ENCODE measurements around the gene CREB3L2. TPM values are rescaled to one million over a fixed set of nuclear protein-coding genes. Genes with fewer than 3 reads are reported as not detected.
"Not testable (repeated sequence)": the region's sequence is repeated elsewhere in the genome, so short reads cannot be mapped to it uniquely, and the experiment has no call there.

Gene CREB3L2
- total and polyA plus RNA-seq, 5 donors: 10.7 to 75.1 (median 37.8) TPM

DNA sequence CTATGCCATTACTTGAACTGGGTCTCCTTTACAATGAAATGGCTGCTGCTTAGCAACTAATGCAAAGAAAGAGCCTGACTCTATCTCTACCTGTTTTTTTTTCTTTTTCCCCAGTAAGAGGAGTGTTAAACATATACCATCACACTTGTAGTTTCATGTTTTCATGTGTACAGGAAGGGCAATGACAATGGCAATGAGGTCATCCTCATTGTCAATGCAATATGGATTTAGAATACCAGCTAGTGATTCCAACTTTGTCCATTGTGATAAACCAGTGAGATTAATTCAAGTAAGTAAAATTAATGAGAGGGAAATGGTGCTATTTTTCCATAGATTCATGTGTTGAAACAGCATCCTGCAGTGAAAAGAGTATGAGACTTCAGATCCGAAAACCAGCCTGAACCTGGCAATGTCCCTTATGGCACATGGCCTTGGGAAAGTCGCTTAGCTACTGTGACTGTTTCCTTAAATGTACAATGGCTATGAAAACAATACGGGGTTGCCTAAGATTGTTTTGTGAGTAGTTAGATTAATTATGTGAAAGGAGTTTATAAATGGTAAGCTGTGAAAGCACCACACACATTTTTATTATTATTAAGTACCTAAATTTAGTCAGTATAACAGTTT is 166.3 kb downstream of the CREB3L2 start:
- Histone ChIP-seq H3K4me1 (ENCODE audit: control insufficient read depth, insufficient read depth, low read length) (no peaks in the 10 kb centered on the region), H3K4me3 (ENCODE audit: low read length) (no peak overlapping the region), H3K27me3 (ENCODE audit: control insufficient read depth, insufficient read depth) (no peaks in the 10 kb centered on the region), H3K27ac (ENCODE audit: low read length) (no peak overlapping the region), H3K9me3 (ENCODE audit: control insufficient read depth, low read length) (no peaks in the 10 kb centered on the region)
- WGBS: 73% methylated on average over 3 of the region's 3 CpGs
- intact Hi-C loops (cut with DNase I): no loop called here
- no peak for DNase-seq
- no peak for ATAC-seq

DNA sequence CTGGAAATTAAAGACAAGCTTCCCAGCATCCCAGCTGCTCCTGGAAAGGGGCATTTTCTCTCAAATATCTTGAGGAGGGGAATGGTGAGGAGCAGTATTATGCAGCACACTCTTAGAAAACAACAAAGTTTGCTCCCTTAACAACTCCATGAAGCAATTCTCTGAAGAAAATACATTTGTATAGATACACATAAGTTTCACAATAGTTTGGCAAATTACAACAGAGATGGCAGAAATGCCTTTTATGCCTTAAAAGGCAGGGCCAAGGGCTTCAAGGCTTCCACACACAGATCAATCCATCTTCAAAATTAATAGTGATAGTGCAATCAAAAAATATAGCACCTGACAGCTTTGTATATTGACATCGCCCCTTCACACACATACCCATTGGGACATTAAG is 167.3 kb downstream of the CREB3L2 start:
- 100% methylated on average over 1 of the region's 1 CpG for WGBS
- H3K4me1 ChIP-seq (ENCODE audit: control insufficient read depth, insufficient read depth, low read length): peaks cover 2% of the 10 kb centered on the region
- H3K9me3 ChIP-seq (ENCODE audit: control insufficient read depth, low read length): no peaks in the 10 kb centered on the region
- H3K27me3 ChIP-seq (ENCODE audit: control insufficient read depth, insufficient read depth): no peaks in the 10 kb centered on the region
- H3K4me3 ChIP-seq (ENCODE audit: low read length): no peak overlapping the region
- ATAC-seq: no peak
- intact Hi-C loops (cut with DNase I): no loop called here
- no peak overlapping the region for H3K27ac ChIP-seq (ENCODE audit: low read length)
- DNase-seq: no peak

DNA sequence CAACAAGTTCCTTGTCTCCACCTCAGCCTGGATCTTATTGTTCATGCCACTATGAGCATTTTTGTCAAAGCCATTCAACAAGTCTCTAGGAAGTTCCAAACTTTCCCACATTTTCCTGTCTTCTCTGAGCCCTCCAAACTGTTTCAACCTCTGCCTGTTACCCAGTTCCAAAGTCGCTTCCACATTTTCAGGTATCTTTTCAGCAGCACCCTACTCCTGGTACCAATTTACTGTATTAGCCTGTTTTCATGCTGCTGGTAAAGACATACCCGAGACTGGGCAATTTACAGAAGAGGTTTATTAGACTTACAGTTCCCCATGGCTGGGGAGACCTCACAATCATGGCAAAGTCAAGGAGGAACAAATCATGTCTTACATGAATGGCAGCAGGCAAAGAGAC is 168.9 kb downstream of the CREB3L2 start:
- ATAC-seq; DNase-seq; H3K9me3 ChIP-seq (ENCODE audit: control insufficient read depth, low read length); H3K4me3 ChIP-seq (ENCODE audit: low read length); H3K4me1 ChIP-seq (ENCODE audit: control insufficient read depth, insufficient read depth, low read length); intact Hi-C loops (cut with DNase I); H3K27ac ChIP-seq (ENCODE audit: low read length); H3K27me3 ChIP-seq (ENCODE audit: control insufficient read depth, insufficient read depth): not testable (repeated sequence)
- WGBS: 94% methylated on average over 2 of the region's 2 CpGs

DNA sequence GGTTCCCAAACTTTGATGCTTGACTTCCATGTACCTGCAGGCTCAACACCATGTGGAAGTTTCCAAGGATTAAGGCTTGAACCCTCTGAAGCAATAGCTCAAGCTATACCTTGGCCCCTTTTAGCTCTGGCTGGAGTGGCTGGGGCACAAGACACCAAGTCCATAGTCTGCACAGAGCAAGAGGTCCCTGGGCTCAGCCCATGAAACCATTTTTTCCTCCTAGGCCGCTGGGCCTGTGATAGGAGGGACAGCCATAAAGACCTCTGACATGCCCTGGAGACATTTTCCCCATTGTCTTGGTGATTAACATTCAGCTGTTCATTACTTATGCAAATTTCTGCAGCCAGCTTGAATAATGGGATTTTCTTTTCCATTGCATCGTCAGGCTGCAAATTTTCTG is 169.5 kb downstream of the CREB3L2 start:
- no peaks in the 10 kb centered on the region for H3K27me3 ChIP-seq (ENCODE audit: control insufficient read depth, insufficient read depth)
- WGBS: 94% methylated on average over 2 of the region's 2 CpGs
- H3K27ac ChIP-seq (ENCODE audit: low read length): no peak overlapping the region
- intact Hi-C loops (cut with DNase I): no loop called here
- H3K4me1 ChIP-seq (ENCODE audit: control insufficient read depth, insufficient read depth, low read length): peaks cover 2% of the 10 kb centered on the region
- ATAC-seq (no peak), DNase-seq (no peak)
- H3K4me3 ChIP-seq (ENCODE audit: low read length): no peak overlapping the region
- no peaks in the 10 kb centered on the region for H3K9me3 ChIP-seq (ENCODE audit: control insufficient read depth, low read length)

DNA sequence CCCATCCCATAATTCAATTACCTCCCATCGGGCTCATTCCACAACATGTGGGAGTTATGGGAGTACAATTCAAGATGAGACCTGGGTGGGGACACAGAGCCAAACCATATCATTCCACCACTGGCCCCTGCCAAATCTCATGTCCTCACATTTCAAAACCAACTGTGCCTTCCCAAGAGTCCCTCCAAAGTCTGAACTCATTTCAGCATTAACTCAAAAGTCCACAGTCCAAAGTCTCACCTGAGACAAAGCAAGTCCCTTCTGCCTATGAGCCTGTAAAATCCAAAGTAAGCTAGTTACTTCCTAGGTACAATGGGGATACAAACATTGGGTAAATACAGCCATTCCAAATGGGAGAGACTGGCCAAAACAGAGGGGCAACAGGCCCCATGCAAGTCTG is 170.3 kb downstream of the CREB3L2 start:
- H3K27me3 ChIP-seq (ENCODE audit: control insufficient read depth, insufficient read depth); H3K9me3 ChIP-seq (ENCODE audit: control insufficient read depth, low read length); ATAC-seq; H3K4me1 ChIP-seq (ENCODE audit: control insufficient read depth, insufficient read depth, low read length); H3K27ac ChIP-seq (ENCODE audit: low read length); H3K4me3 ChIP-seq (ENCODE audit: low read length); intact Hi-C loops (cut with DNase I); DNase-seq: not testable (repeated sequence)
- WGBS: 96% methylated on average over 1 of the region's 1 CpG

DNA sequence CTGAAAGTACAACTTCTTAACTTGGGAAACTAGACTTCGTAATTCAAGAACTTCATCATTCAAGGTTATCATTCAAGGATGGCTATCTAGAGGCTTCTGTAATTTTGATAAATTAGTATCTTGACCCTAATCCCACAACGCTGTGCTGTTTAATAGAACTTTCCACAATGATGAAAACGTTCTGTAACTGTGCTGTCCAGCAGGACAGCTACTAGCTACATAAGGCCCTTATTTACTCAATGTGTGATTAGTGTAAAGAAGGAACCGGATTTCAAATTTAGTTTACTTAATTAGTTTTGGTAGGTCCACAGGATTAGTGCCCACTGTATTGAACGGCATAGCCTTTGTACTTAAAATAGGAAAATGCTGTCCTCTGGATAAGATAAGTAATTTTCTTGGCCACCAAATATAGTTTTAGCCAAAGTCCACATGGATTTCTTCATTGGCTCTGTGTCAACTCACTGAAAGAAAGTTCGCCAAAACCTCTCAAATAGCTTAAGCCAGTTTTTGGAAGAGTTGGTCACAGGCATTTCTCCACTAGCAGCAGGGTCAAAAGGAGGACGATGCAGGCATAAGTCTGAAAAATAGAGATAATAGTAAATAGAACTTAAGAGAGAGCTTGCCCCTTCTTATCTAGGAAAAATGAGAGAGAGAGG is 172.4 kb downstream of the CREB3L2 start:
- no peaks in the 10 kb centered on the region for H3K9me3 ChIP-seq (ENCODE audit: control insufficient read depth, low read length)
- no peaks in the 10 kb centered on the region for H3K27me3 ChIP-seq (ENCODE audit: control insufficient read depth, insufficient read depth)
- no peak overlapping the region for H3K4me3 ChIP-seq (ENCODE audit: low read length)
- no peak overlapping the region for H3K27ac ChIP-seq (ENCODE audit: low read length)
- ATAC-seq (peak; percentile 45 to 57), DNase-seq (no peak)
- 43% methylated on average over 7 of the region's 7 CpGs for WGBS
- intact Hi-C loops (cut with DNase I): no loop called here
- peaks cover 2% of the 10 kb centered on the region for H3K4me1 ChIP-seq (ENCODE audit: control insufficient read depth, insufficient read depth, low read length)

DNA sequence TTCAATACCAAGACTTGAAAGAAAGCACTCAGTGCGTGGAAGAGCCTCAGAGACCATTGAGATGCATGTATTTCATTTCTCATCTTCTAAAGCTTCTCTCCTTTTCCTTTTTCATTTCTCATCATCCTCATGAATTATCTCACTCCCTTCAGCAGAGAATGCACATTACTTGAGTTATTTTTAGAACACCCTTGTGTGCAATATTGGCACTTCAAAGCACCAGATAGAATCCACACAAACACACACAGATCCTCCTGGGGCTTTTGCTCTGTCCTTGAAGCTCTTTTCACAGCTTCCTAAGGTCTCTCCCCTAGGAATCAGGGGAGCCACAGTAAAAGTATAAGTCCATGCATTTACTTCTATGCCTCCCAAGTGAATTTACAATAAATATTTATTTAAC is 173.4 kb downstream of the CREB3L2 start:
- no peak for ATAC-seq
- no peak overlapping the region for H3K4me3 ChIP-seq (ENCODE audit: low read length)
- H3K27me3 ChIP-seq (ENCODE audit: control insufficient read depth, insufficient read depth): no peaks in the 10 kb centered on the region
- no peaks in the 10 kb centered on the region for H3K9me3 ChIP-seq (ENCODE audit: control insufficient read depth, low read length)
- H3K4me1 ChIP-seq (ENCODE audit: control insufficient read depth, insufficient read depth, low read length): peaks cover 2% of the 10 kb centered on the region
- H3K27ac ChIP-seq (ENCODE audit: low read length): no peak overlapping the region
- no peak for DNase-seq
- intact Hi-C loops (cut with DNase I): no loop called here
- WGBS: 88% methylated on average over 1 of the region's 1 CpG

DNA sequence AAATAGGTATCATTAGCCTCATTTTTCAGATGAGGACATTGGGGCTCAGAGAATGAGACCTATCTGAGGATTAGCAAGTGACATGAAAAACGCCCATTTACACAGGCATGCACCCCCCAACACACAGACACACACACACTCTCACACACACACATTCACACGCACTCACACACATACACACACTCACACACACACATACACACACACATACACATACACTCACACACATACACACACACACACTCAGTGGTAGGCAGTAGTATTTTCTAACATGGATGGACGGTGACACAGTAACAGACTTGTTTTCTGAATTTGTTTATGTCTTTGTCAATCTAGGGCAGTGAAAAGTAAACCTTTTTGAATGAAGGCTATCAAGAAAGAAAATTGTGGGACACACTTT is 176.4 kb downstream of the CREB3L2 start:
- WGBS: 97% methylated on average over 3 of the region's 3 CpGs
- intact Hi-C loops (cut with DNase I): no loop called here

More for the DNA sequence above, 176.4 kb downstream of the CREB3L2 start:
- Histone ChIP-seq H3K27me3 (ENCODE audit: control insufficient read depth, insufficient read depth) (no peaks in the 10 kb centered on the region), H3K4me3 (ENCODE audit: low read length) (no peak overlapping the region), H3K4me1 (ENCODE audit: control insufficient read depth, insufficient read depth, low read length) (peaks cover 2% of the 10 kb centered on the region), H3K27ac (ENCODE audit: low read length) (no peak overlapping the region), H3K9me3 (ENCODE audit: control insufficient read depth, low read length) (no peaks in the 10 kb centered on the region)
- ATAC-seq (no peak), DNase-seq (no peak)

Other genes with a start within 250 kb of the CREB3L2 start
- gene DGKI, start 155.1 kb downstream of the CREB3L2 start, total RNA-seq: 10 to 100 TPM in 2 of 4 donors, 1 to 10 TPM in 2; 7.6 to 14.9 (median 9.0) TPM
- gene DGKI, start 155.1 kb downstream of the CREB3L2 start, polyA plus RNA-seq: 2.1 TPM
- not detected for gene AKR1D1, start 74.4 kb upstream of the CREB3L2 start, total RNA-seq
- gene AKR1D1, start 74.4 kb upstream of the CREB3L2 start, polyA plus RNA-seq: not detected